D721Med (cell line): ENCODE results near the gene DISP3.

Source experiments
- DNase-seq: peaks from one replicate; pipeline ENCODE4 v3.0.0; 2011; ENCODE audit warnings: low spot score; ENCODE audit not compliant: insufficient read length
- FAIRE-seq: peaks from 2 replicates; lab custom pipeline; 2011; peaks lifted over from hg19 to GRCh38; lab: Jason Lieb, UNC
- TF ChIP-seq, protein P1 (sequence below): IDR thresholded peaks from 2 replicates; pipeline ENCODE4 v1.5.1; 2012; ENCODE audit warnings: mild to moderate bottlenecking, control low read depth; ENCODE audit not compliant: insufficient read depth; ENCODE audit errors: missing control alignments

The DISP3 gene

DNA sequence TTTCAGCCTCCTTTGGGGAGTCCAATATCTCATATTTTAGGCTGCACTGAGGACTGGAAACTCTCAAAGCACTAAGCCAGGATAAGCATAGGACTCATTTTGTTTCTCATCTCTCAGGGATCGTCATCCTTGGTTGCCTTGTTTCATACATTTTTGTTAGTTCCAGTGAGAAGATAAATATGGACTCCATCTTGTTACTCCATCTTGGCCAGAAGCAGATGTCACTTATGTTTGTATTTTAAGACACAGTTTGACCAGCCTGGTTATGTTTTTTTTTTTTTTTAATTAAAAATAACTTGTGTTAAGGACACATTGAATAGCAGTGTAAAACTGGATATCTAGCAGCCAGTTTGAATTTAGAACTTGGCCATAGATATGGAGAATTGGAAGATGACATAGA lies 34.7 kb downstream of the DISP3 start:
- DNase-seq (no peak), FAIRE-seq (no peak)
- TF ChIP-seq, protein P1, sequence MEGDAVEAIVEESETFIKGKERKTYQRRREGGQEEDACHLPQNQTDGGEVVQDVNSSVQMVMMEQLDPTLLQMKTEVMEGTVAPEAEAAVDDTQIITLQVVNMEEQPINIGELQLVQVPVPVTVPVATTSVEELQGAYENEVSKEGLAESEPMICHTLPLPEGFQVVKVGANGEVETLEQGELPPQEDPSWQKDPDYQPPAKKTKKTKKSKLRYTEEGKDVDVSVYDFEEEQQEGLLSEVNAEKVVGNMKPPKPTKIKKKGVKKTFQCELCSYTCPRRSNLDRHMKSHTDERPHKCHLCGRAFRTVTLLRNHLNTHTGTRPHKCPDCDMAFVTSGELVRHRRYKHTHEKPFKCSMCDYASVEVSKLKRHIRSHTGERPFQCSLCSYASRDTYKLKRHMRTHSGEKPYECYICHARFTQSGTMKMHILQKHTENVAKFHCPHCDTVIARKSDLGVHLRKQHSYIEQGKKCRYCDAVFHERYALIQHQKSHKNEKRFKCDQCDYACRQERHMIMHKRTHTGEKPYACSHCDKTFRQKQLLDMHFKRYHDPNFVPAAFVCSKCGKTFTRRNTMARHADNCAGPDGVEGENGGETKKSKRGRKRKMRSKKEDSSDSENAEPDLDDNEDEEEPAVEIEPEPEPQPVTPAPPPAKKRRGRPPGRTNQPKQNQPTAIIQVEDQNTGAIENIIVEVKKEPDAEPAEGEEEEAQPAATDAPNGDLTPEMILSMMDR = no peak

GRCh38 chr1:11514366-11514765 lies 35.4 kb downstream of the DISP3 start:
- FAIRE-seq (no peak), DNase-seq (no peak)
- TF ChIP-seq, protein P1 = no peak

- TF ChIP-seq, protein P1 = no peak
- no peak for FAIRE-seq
- DNase-seq = no peak
These were observed 36.7 kb downstream of the DISP3 start for GRCh38 chr1:11515368-11516300.

GRCh38 chr1:11516961-11517635 lies 38.1 kb downstream of the DISP3 start:
- FAIRE-seq = no peak
- TF ChIP-seq, protein P1 = no peak
- no peak for DNase-seq

DNA sequence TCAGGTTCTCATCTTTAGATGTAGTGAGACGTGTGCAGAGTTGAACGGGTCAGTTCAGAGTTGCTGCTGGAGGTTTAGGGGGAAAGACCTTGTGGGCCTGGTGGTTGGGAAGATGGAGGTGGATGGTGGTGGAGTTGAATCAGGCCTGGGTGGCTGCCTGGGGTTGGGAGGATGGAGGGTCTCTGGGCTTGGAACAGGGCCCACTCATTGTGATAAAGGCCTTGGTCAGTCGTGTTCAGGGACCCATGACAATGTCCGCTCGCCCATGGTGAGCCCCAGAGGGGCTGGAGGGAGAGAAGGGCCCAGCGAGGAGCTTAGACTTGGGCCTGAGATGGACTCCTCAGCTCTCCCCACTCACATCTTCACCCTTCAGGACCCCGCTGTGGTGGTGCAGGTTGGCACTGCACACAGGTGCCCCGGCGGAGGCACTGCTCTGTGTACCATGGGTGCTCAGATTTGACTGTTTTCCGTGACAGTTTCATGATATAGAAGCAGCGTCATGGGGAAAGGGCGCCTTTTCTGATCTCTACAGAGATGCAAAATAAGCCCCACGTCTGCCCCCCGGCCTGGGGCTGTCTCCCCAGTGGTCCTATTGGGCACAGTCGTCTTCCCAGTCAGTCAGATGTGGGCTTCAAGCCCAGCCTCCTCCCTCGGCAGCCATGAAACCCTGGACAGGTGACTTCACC lies 39.2 kb downstream of the DISP3 start:
- TF ChIP-seq, protein P1 = no peak
- FAIRE-seq (no peak), DNase-seq (no peak)

DNA sequence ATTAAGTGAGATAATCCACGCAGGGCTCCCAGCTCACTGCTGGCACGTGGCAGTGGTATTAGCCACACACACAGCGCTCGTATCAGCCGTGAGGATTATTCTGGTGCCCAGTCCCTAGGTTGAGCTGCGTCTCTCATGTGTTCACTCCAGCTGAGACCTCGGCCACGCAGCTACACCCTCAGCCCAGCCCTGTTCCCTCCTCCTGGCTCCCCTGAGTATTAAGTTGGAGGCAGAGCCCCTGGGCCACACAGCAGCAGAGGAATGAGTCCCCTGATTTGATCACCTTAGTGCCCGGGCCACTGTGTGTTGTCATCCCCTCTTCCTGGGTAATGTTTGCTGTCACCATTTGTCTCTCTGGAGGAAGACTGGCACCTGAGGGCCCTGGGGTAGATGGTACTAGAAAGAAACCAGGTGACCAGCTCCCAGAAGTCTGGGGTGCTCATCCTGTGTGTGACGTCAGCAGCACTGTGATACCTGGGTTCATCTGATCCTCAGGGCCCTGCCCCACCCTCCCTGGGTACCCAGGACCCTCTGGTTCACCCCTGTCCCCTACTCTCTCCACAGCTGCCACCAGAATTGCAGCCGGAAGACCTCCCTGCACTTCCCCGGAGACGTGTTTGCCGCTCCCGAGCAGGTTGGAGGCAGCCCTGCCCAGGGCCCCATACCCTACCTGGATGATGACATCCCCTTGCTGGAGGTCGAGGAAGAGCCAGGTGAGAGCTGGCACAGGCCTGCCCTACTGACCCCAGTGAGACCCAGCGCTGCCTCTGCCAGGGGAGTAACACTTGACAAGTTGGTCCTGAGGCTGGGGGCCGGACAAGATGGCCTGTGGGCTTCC lies 40.1 kb downstream of the DISP3 start:
- TF ChIP-seq, protein P1 = no peak
- DNase-seq (peak; percentile 58), FAIRE-seq (no peak)
